ENCODE measurements around the gene PALD1.
"Not testable (repeated sequence)": the region's sequence is repeated elsewhere in the genome, so short reads cannot be mapped to it uniquely, and the experiment has no call there.

PALD1 gene

DNA sequence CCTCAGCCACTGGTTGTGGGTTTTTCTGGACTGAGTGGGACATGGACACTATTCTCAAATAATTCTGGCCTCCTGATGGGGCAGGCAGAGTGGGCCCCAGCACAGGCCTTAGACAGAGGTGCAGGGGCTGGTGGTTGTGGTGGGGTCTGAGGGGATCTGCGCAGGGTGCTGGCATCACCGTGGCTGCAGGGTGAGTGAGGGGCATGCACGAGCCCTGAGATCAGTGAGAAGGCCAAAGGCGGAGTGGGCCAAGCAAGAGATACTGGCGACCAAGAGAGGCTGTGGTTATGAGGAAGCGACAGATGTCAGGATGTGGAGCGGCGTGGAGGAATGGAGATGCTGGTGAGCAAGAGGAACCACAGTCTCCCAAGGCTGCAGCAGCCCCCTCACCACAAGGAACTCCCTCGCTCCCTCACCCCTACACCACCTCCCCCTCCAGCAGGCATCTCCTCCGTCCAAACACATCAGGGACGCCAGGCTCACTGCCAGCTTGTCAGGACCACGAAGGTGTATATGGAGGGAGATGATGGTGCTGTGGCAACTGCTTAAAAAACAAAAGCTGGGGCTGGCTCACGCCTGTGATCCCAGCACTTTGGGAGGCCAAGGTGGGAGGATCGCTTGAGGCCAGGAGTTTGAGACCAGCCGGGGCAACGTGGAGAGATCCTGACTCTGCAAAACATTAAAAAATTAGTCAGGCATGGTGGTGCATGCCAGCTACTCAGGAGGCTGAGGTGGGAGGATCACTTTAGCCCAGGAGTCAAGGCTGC is 114.4 kb downstream of the PALD1 start:
- no peak for DNase-seq

DNA sequence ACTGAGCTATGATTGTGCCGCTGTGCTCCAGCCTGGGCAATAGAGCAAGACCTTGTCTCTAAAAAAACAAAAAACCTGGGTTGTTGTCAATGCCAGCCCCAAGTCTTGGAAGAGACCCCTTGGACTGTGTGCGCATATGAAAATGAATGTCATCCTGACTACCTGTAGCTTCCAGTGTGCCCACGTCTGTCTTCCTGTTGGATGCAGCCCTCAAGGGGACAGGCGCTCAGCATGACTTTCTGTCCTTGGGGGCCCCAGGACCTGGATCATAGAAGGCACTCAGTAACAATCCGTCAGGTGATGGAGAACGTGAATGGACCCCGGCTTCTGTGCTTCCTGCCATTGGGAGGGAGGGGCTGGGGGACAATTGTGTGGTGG is 114.9 kb downstream of the PALD1 start:
- DNase-seq: no peak

- DNase-seq: no peak
Measured at GRCh38 chr10:70594161-70594560, 115.6 kb downstream of the PALD1 start.

DNA sequence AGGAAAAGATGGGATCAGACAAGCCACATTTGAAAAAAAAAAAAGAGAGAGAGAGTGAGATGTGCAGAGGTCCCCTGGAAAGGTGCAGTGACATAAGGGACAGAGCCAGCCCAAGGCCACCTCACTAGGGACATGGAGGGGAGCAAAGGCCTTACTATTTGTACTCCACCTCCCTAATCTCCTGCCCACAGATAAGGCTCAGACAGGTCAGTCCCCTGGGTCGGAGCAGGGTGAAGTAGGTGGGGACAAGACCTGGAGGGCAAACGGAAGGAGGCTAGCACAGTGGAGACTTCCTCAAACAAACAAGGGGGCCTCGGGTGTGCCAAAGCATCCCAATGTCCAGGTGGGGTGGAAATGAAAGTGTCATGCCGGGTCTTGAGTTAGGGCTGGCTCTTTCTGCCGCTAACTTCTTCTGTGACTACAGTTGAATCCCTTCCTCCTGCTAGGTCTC is 117.0 kb downstream of the PALD1 start:
- no peak for DNase-seq

DNA sequence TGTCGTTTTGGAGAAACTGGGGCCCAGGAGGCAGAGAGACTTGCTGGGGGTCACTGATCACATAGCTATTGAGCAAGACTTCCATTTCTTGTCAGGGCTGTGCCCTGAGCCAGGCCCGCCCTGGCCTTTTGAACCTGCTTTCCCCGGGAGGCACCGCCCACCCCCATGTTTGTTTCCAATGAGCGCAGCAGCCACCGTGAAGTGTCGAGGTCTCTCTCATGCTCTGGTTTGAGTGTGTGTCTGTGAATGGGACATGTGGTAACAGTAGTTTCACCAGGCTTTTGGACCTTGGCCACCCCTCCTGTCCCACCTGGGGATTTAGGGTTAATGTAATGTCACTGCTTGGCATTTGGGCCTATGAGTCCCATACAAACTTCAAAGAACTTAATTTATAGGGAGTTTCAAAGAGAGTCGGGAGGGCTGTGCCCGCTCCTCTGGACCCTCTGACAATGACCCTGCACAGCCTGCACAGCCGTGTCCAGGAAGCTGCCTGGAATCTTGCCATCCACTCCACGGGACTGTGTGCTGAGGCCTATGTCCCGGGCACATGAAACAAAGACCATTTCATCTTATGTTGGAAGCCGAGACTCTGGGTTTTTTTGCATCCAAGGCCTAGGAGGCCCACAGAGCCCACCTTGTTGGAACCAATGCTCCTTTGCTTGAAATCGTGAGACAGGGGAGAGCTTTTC is 117.7 kb downstream of the PALD1 start:
- no peak for DNase-seq

- DNase-seq: no peak
Measured at GRCh38 chr10:70596860-70597809, 118.6 kb downstream of the PALD1 start.

- no peak for DNase-seq
Measured at GRCh38 chr10:70597856-70598815, 119.6 kb downstream of the PALD1 start.

DNA sequence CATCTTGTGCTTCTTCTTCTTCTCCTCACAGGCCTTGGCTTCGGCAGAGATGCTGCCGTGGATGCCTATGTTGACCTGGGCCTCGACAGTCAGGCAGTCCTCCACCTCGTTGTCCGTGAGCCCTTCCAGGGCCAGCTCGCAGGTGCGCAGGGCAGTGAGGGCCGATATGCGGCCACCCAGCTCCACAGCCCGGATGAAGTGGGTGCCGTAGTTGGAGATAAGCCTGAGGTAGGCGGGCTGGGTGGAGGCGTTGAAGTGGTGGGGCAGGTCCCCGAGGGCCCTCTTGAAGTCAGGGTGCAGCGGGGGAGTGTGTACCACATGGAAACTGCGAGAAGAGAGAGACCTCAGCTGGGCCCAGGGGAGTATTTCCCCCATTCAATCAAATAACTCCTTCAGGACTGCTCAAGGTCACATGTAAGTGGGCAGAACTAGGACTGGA is 120.3 kb downstream of the PALD1 start:
- DNase-seq: no peak

DNA sequence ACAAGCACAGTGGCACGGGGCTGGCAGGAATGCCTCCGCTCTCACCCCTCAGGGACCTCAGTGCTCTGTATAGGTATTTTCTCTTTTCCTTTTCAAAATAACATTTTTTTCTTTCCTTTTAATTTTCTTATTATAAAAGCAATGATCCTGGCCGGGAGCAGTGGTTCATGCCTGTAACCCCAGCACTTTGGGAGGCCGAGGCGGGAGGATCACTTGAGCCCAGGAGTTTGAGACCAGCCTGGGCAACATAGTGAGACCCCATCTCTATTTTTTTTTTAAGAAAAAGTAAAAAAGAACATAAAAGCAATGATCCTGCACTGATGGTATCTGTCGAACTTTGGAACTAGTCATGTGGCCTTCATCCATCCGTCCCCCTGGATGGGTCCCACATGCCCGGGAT is 120.8 kb downstream of the PALD1 start:
- no peak for DNase-seq

GRCh38 chr10:70599791-70600190 is 121.2 kb downstream of the PALD1 start:
- no peak for DNase-seq

DNA sequence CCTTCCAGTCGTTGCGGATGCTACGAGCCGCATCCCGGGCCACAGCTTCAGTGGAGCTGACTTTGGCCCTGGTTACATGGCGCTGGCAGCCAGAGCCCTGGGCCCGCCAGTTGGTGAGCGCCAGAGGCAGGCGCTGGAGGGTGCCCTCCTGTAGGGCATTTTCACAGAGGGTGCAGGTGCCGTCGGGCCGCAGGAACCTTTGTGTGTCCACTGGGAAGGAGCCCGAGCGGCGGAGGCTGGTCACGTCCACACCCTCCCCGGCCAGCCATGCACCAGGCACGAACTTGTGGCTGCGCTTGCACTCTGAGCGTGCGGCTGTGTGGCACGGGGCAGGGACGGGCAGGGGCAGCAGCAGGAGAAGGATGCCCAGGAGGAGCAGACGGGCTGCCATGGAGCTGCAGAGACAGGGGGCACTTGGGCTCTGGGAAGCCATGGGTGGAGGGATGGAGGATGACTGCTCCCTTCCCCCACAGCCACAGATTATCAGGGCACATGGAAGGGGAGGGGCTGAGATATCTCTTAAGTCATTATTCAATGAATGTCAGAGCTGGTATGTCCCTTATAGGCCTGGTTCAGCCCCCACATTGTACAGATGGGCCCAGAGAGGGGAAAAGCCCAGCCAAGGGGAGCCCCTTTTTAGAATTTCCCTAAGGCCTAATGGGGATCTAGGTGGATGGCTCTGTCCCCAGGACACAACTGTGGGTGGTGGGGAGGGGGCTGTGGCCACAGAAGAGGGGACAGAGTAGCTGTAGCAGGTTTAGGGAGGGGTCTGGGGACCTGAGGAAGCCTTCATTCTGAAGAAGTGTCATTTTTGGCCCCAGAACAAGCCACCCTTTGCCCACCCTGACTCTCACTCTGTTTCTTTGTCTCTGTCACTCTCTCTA is 122.2 kb downstream of the PALD1 start:
- no peak for DNase-seq

- no peak for DNase-seq
Measured at GRCh38 chr10:70601746-70602145, 123.2 kb downstream of the PALD1 start.

DNA sequence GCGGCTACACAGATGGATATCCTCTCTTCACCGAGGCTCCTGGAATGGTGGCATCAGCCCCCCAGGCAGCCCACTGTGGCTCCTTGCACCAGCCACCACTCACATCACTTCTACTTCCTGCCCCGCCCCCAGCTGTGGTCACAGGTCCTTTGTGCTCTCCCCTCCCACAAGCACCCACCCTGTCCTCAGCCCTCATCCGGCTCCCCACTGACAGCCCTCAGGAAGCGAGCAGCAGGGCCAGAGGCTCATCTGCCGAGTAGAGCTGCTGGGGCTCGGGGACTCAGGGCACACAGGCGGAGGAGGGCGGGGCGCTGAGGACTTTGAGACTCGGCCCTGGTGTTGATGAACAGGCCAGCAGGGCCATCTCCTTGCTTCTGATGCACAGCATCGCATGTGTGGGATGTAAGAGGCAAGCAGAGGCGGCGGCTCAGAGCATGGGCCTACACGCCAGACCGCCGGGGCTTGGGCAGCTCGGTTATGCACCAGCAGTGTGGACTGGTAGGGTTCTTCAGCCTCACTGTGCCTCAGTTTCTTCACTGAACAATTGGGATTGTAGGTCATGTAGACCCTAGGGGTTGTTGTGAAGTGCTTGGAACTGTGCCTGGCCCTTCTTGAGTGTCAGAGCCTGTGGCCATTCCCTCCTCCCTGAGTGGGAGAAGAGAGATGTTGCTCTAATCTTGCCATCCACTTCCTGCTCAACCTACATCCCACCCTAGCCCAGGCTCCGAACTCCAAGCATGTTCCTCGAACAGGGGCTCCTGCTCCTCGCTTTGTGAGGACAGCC is 124.3 kb downstream of the PALD1 start, which contains the start of gene PRF1:
Gene PRF1 (minus strand): TSS at position 77 of the 784 bp plus-strand sequence. CDS start 1,839 bp downstream, outside the sequence.
- DNase-seq: no peak

- no peak for DNase-seq
Measured at GRCh38 chr10:70603449-70603801, 124.9 kb downstream of the PALD1 start.

DNA sequence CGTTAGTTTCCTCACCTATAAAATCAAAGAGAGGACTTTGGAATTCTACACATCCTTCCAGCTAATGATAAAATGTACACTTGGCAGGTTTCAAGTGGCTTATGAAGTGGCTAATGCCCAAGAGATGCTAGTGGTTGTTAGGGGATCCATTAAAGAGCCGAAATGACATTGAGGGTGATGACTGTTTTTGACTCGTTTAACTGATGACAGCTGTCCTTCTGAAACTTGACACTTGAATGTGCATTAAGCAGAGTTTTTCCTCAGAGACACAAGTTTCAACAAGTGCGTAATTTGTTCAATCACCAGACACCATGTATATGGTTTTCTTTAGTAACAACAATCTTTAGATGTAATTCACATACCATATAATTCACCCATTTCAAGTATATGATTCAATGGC is 125.5 kb downstream of the PALD1 start:
- DNase-seq: peak; percentile 66

- no peak for DNase-seq
Measured at GRCh38 chr10:70605161-70605560, 126.6 kb downstream of the PALD1 start.

DNA sequence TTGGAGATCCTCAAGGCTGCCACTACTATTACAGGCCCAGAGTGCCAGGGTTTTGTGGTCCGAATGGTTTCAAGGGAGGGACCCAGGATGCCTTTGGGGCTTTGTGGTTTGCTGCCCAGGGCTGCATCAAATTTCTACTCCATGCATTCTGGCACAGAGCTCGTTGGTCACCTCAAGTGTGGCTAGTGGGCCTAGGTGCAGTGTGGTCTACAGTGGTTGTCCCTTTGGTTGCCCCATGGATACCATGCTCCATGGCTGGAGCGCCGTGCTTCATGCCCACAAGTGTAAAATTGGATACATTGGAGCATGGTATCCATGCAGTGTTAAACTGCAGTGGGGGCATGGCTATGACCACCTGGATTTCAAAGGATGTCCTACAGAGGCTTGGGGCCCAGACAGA is 129.4 kb downstream of the PALD1 start:
- no peak for DNase-seq

- no peak for DNase-seq
Measured at GRCh38 chr10:70613941-70614340, 135.4 kb downstream of the PALD1 start.

DNA sequence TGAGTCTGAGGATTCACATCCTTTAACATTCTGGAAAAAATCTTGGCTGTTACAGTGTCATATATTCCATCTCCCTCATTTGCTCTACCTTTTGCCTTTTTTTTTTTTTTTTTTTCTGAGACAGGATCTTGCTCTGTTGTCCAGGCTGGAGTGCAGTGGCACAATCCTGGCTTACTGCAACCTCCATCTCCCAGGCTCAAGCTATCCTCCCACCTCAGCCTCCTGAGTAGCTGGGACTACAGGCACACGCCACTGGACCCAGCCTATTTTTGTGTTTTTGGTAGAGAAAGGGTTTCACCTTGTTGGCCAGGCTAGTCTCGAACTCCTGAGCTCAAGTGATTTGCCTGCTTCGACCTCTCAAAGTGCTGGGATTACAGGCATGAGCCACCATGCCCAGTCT is 135.8 kb downstream of the PALD1 start:
- not testable (repeated sequence) for DNase-seq

DNA sequence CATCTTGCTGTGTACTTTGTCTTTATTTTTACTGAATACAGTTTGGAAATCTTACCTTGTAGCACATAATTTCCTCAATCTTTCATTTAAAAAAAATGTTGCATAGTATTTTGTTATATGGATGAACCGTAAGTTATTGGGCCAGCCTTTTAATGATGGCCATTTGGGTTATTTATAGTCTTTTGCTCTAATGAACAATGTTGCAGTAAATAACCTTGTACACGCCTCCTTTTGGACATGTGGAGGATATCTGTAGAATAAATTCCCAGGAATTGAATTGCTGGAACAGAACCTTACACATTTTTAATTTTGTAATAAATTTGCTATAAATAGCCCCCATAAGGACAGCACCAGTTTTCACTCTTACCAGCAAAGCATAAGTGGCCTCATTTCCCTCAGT is 136.6 kb downstream of the PALD1 start:
- DNase-seq: no peak

Data from NCI-H2171 (cell line).